Measurements from ENCODE around the gene MYO16. TPM values are rescaled to one million over a fixed set of nuclear protein-coding genes. Genes with fewer than 3 reads are reported as not detected.

MYO16 gene
- total RNA-seq, 1 experiment from 2014 or later: not detected

GRCh38 chr13:108940121-108940520, 310.7 kb downstream of the MYO16 start:
- TF ChIP-seq, protein P1, sequence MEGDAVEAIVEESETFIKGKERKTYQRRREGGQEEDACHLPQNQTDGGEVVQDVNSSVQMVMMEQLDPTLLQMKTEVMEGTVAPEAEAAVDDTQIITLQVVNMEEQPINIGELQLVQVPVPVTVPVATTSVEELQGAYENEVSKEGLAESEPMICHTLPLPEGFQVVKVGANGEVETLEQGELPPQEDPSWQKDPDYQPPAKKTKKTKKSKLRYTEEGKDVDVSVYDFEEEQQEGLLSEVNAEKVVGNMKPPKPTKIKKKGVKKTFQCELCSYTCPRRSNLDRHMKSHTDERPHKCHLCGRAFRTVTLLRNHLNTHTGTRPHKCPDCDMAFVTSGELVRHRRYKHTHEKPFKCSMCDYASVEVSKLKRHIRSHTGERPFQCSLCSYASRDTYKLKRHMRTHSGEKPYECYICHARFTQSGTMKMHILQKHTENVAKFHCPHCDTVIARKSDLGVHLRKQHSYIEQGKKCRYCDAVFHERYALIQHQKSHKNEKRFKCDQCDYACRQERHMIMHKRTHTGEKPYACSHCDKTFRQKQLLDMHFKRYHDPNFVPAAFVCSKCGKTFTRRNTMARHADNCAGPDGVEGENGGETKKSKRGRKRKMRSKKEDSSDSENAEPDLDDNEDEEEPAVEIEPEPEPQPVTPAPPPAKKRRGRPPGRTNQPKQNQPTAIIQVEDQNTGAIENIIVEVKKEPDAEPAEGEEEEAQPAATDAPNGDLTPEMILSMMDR (conservative IDR thresholded peaks at IDR 0.05): no peak

More at GRCh38 chr13:108940121-108940520, 310.7 kb downstream of the MYO16 start:
- Histone ChIP-seq H3K23ac (ENCODE audit: insufficient read length, low read depth, low read length) (no peak overlapping the region), H3K4me2 (ENCODE audit: insufficient read depth, insufficient read length, low read length) (no peak overlapping the region), H2BK20ac (ENCODE audit: low read depth, low read length, poor library complexity, severe bottlenecking) (no peak overlapping the region), H4K20me1 (ENCODE audit: control insufficient read depth, insufficient read depth, insufficient read length) (no peaks in the 10 kb centered on the region), H3K14ac (ENCODE audit: insufficient read depth, low read length) (no peak overlapping the region), H3K23me2 (ENCODE audit: insufficient read length, low read depth, low read length, poor library complexity, severe bottlenecking) (no peaks in the 10 kb centered on the region), H3K4ac (ENCODE audit: low read depth, low read length) (no peak overlapping the region), H3K4me1 (ENCODE audit: insufficient read depth, low read length) (no peaks in the 10 kb centered on the region), H2BK12ac (ENCODE audit: insufficient read length, low read depth, low read length) (no peak overlapping the region), H3K27me3 (ENCODE audit: insufficient read depth, low read length) (no peaks in the 10 kb centered on the region), H4K91ac (ENCODE audit: insufficient read length, low read depth, low read length) (no peak overlapping the region), H3K9me3 (ENCODE audit: control insufficient read depth, low read depth, low read length) (no peaks in the 10 kb centered on the region), H2AK5ac (ENCODE audit: insufficient read length, low read length) (no peak overlapping the region), H2BK15ac (ENCODE audit: low read depth, low read length) (no peak overlapping the region), H3K56ac (ENCODE audit: insufficient read length, low read depth, low read length) (no peak overlapping the region), H2BK5ac (ENCODE audit: insufficient read length, low read length) (no peak overlapping the region), H3K18ac (ENCODE audit: insufficient read length, low read depth, low read length) (no peak overlapping the region), H3K79me2 (ENCODE audit: insufficient read depth, low read length) (no peaks in the 10 kb centered on the region), H4K5ac (ENCODE audit: insufficient read length, low read depth, low read length) (no peak overlapping the region), H3K27ac (ENCODE audit: insufficient read length, low read depth, low read length) (no peak overlapping the region), H2AFZ (ENCODE audit: low read length) (no peak overlapping the region), H2BK120ac (ENCODE audit: low read depth, low read length, poor library complexity, severe bottlenecking) (no peak overlapping the region), H3T11ph (ENCODE audit: low read length) (no peak overlapping the region), H4K8ac (replicated peaks; ENCODE audit: insufficient read length, low read depth, low read length) (no peak overlapping the region), H3K79me1 (ENCODE audit: insufficient read depth, low read depth, low read length, poor library complexity, severe bottlenecking) (no peaks in the 10 kb centered on the region), H3K9ac (ENCODE audit: extremely low read depth, insufficient read length, low read length) (no peak overlapping the region)
- Mint-ChIP-seq H3K4me1 (no peaks in the 10 kb centered on the region), H3K36me3 (ENCODE audit: insufficient read depth in 1 of 3, low read depth in 3 of 3) (no peaks in the 10 kb centered on the region), H3K27ac (no peak overlapping the region), H3K27me3 (ENCODE audit: low read depth) (no peaks in the 10 kb centered on the region), H3K4me3 (no peak overlapping the region), H3K9me3 (no peaks in the 10 kb centered on the region; a peak in 1 of 5 replicates)
- WGBS (ENCODE audit: extremely low coverage, insufficient read length, low lambda C conversion rate): no CpG with 5 or more reads among the region's 2 CpGs
- no peak for DNase-seq
